ENCODE results near the gene BRD7.

GRCh38 chr16:50390914-50391716, 22.3 kb upstream of the BRD7 start:
- TF ChIP-seq CTCF (IDR thresholded peaks at IDR 0.05) (no peak), EZH2 (IDR thresholded peaks at IDR 0.05; ENCODE audit: borderline replicate concordance, insufficient read depth, low read depth, low read length, poor library complexity, severe bottlenecking) (no peak)
